Natural killer cell treated with Interleukin-12 subunit alpha and Interleukin-12 subunit beta and Interleukin-15 and Interleukin-18, amount 100 ng/mL, for 72 hours (primary cell): ENCODE results near the gene PIGM. TPM values are rescaled to one million over a fixed set of nuclear protein-coding genes. Genes with fewer than 3 reads are reported as not detected.

Source experiments
- ATAC-seq, 2 donors: fragments of 150-1000 bp; cut with Tn5 transposase in 1 of 2; sonication (Bioruptor Pico), chemical (Tn5 transposase) in 1 of 2; 2 replicates each; pipeline ENCODE4 v1.10.0; 2021
- DNase-seq: peaks from one replicate; pipeline ENCODE4 v3.0.0; 2022; ENCODE audit warnings: low spot score
- H3K27ac Mint-ChIP-seq, 2 donors: 1 replicate in 1 of 2; 2 replicates in 1 of 2; pipeline ENCODE4 v1.8.0; 2022; ENCODE audit warnings: mixed read lengths in 2 of 2, mild to moderate bottlenecking in 1 of 2, moderate library complexity in 1 of 2
- H3K27me3 Mint-ChIP-seq, 2 donors: 1 replicate in 1 of 2; 2 replicates in 1 of 2; pipeline ENCODE4 v1.8.0; 2022; ENCODE audit warnings: mixed read lengths in 2 of 2
- H3K36me3 Mint-ChIP-seq: one replicate; pipeline ENCODE4 v1.8.0; 2022; ENCODE audit warnings: mixed read lengths
- H3K4me1 Mint-ChIP-seq, 2 donors: 1 replicate in 1 of 2; 2 replicates in 1 of 2; pipeline ENCODE4 v1.8.0; 2022; ENCODE audit warnings: low read depth in 2 of 2, mixed read lengths in 2 of 2, mild to moderate bottlenecking in 1 of 2
- H3K4me3 Mint-ChIP-seq: one replicate; pipeline ENCODE4 v1.8.0; 2022; ENCODE audit warnings: mixed read lengths
- H3K9me3 Mint-ChIP-seq: 2 replicates; pipeline ENCODE4 v1.8.0; 2022; ENCODE audit warnings: mixed read lengths
- total RNA-seq, 2 donors: library from RNA; stranded (reverse); gene quantifications; one replicate each; pipeline ENCODE4 v1.2.3, GENCODE V29; 2022

Gene PIGM
- total RNA-seq, 2 donors from 2014 or later, result 4.9 to 5.6 TPM

- Mint-ChIP-seq H3K9me3 (no peaks in the 10 kb centered on the region), H3K4me3 (no peak overlapping the region), H3K4me1 (no peaks in the 10 kb centered on the region), H3K36me3 (no peaks in the 10 kb centered on the region), H3K27ac (no peak overlapping the region), H3K27me3 (peaks cover 24 to 41% of the 10 kb centered on the region in 2 donors)
- DNase-seq, result no peak
- ATAC-seq, result no peak
Measured at GRCh38 chr1:159983681-159984080, 48.1 kb downstream of the PIGM start.

- no peak for DNase-seq
- Mint-ChIP-seq H3K9me3 (no peaks in the 10 kb centered on the region), H3K4me3 (no peak overlapping the region), H3K27ac (no peak overlapping the region), H3K27me3 (peaks cover 27 to 44% of the 10 kb centered on the region in 2 donors), H3K4me1 (no peaks in the 10 kb centered on the region), H3K36me3 (no peaks in the 10 kb centered on the region)
- no peak for ATAC-seq
Measured at GRCh38 chr1:159982280-159982679, 49.5 kb downstream of the PIGM start.

GRCh38 chr1:159981351-159982055 lies 50.3 kb downstream of the PIGM start:
- ATAC-seq (peak in 1 of 2 donors; percentile 21), DNase-seq (no peak)
- no peaks in the 10 kb centered on the region for H3K4me1 Mint-ChIP-seq
- no peaks in the 10 kb centered on the region for H3K36me3 Mint-ChIP-seq
- no peak overlapping the region for H3K27ac Mint-ChIP-seq
- no peak overlapping the region for H3K4me3 Mint-ChIP-seq
- peaks cover 34 to 44% of the 10 kb centered on the region in 2 donors for H3K27me3 Mint-ChIP-seq
- no peaks in the 10 kb centered on the region for H3K9me3 Mint-ChIP-seq

GRCh38 chr1:159980786-159981185 lies 51.0 kb downstream of the PIGM start:
- no peaks in the 10 kb centered on the region for H3K4me1 Mint-ChIP-seq
- peaks cover 34 to 44% of the 10 kb centered on the region in 2 donors for H3K27me3 Mint-ChIP-seq
- DNase-seq (no peak), ATAC-seq (no peak)
- no peaks in the 10 kb centered on the region for H3K36me3 Mint-ChIP-seq
- no peak overlapping the region for H3K4me3 Mint-ChIP-seq
- no peak overlapping the region for H3K27ac Mint-ChIP-seq
- H3K9me3 Mint-ChIP-seq, result no peaks in the 10 kb centered on the region

GRCh38 chr1:159980076-159980475 lies 51.7 kb downstream of the PIGM start:
- Mint-ChIP-seq H3K27me3 (peaks cover 34 to 40% of the 10 kb centered on the region in 2 donors), H3K9me3 (no peaks in the 10 kb centered on the region), H3K27ac (no peak overlapping the region), H3K4me1 (no peaks in the 10 kb centered on the region), H3K36me3 (no peaks in the 10 kb centered on the region), H3K4me3 (no peak overlapping the region)
- DNase-seq, result no peak
- ATAC-seq, result no peak

- Mint-ChIP-seq H3K9me3 (no peaks in the 10 kb centered on the region), H3K27me3 (peaks cover 34 to 35% of the 10 kb centered on the region in 2 donors), H3K4me3 (no peak overlapping the region), H3K36me3 (no peaks in the 10 kb centered on the region), H3K4me1 (no peaks in the 10 kb centered on the region), H3K27ac (no peak overlapping the region)
- no peak for DNase-seq
- ATAC-seq, result no peak
Measured at GRCh38 chr1:159979257-159979656, 52.5 kb downstream of the PIGM start.

- peaks cover 25 to 30% of the 10 kb centered on the region in 2 donors for H3K27me3 Mint-ChIP-seq
- H3K4me3 Mint-ChIP-seq, result no peak overlapping the region
- no peak for DNase-seq
- no peak overlapping the region for H3K27ac Mint-ChIP-seq
- ATAC-seq, result no peak
- no peaks in the 10 kb centered on the region for H3K9me3 Mint-ChIP-seq
- no peaks in the 10 kb centered on the region for H3K36me3 Mint-ChIP-seq
- H3K4me1 Mint-ChIP-seq, result no peaks in the 10 kb centered on the region
Measured at GRCh38 chr1:159978107-159978398, 53.7 kb downstream of the PIGM start.

GRCh38 chr1:159977364-159978106 lies 54.3 kb downstream of the PIGM start:
- no peak overlapping the region for H3K4me3 Mint-ChIP-seq
- no peaks in the 10 kb centered on the region for H3K36me3 Mint-ChIP-seq
- H3K27me3 Mint-ChIP-seq, result peaks cover 24 to 29% of the 10 kb centered on the region in 2 donors
- ATAC-seq (no peak), DNase-seq (no peak)
- H3K4me1 Mint-ChIP-seq, result no peaks in the 10 kb centered on the region
- no peaks in the 10 kb centered on the region for H3K9me3 Mint-ChIP-seq
- no peak overlapping the region for H3K27ac Mint-ChIP-seq

Other genes with a start within 250 kb of the PIGM start
- under 1 TPM in 1 of 2 donors, not detected in 1; 0.81 TPM for gene FCRL6, start 229.6 kb downstream of the PIGM start, total RNA-seq
- gene SLAMF8, start 205.1 kb downstream of the PIGM start, total RNA-seq, result 1 to 10 TPM in 1 of 2 donors, under 1 TPM in 1; 0.29 to 2.1 TPM
- not detected for gene VSIG8, start 169.3 kb downstream of the PIGM start, total RNA-seq
- gene CFAP45, start 131.8 kb downstream of the PIGM start, total RNA-seq, result 1 to 10 TPM in 1 of 2 donors, under 1 TPM in 1; 0.38 to 3.0 TPM
- 100 to 1,000 TPM; 239 to 375 TPM for gene TAGLN2, start 106.5 kb downstream of the PIGM start, total RNA-seq
- not detected for gene IGSF9, start 86.4 kb downstream of the PIGM start, total RNA-seq
- not detected for gene SLAMF9, start 77.8 kb downstream of the PIGM start, total RNA-seq
- under 1 TPM in 1 of 2 donors, not detected in 1; 0.50 TPM for gene KCNJ10, start 38.2 kb upstream of the PIGM start, total RNA-seq
- not detected for gene KCNJ9, start 49.5 kb upstream of the PIGM start, total RNA-seq
- 10 to 100 TPM; 20.6 to 25.8 TPM for gene IGSF8, start 66.6 kb upstream of the PIGM start, total RNA-seq
- gene ATP1A2, start 83.8 kb upstream of the PIGM start, total RNA-seq, result not detected
- not detected for gene ATP1A4, start 119.6 kb upstream of the PIGM start, total RNA-seq
- not detected for gene CASQ1, start 158.6 kb upstream of the PIGM start, total RNA-seq
- 10 to 100 TPM; 55.7 to 63.3 TPM for gene PEA15, start 173.4 kb upstream of the PIGM start, total RNA-seq
- gene DCAF8, start 230.6 kb upstream of the PIGM start, total RNA-seq, result 100 to 1,000 TPM in 1 of 2 donors, 10 to 100 TPM in 1; 86.3 to 115 TPM